Right ventricle myocardium superior (tissue), 1 donor: ENCODE results near the gene MEIOB. TPM values are rescaled to one million over a fixed set of nuclear protein-coding genes. Genes with fewer than 3 reads are reported as not detected.

ENCODE experiments used
- total RNA-seq: library from RNA; stranded (reverse); fragmentation: NEBNext Ultra II Directional; extraction: Animal tissue kit (Norgen Biotek cat#: 25700); gene quantifications from one replicate; pipeline ENCODE4 v1.2.1, GENCODE V29; 2021
- donor health status: DM: no; HTN: yes; CAD: no; lungs with severe emphysema.

MEIOB gene
- total RNA-seq, 1 donor from 2014 or later = not detected

Other genes starting within 250 kb of the MEIOB start
- 30.6 TPM for gene JPT2, start 193.9 kb downstream of the MEIOB start, total RNA-seq
- 61.4 TPM for gene MAPK8IP3, start 166.0 kb downstream of the MEIOB start, total RNA-seq
- gene NME3, start 100.6 kb downstream of the MEIOB start, total RNA-seq = 33.6 TPM
- gene EME2, start 99.4 kb downstream of the MEIOB start, total RNA-seq = 7.1 TPM
- 91.8 TPM for gene MRPS34, start 99.0 kb downstream of the MEIOB start, total RNA-seq
- gene SPSB3, start 89.6 kb downstream of the MEIOB start, total RNA-seq = 37.5 TPM
- gene NUBP2, start 89.2 kb downstream of the MEIOB start, total RNA-seq = 34.8 TPM
- gene IGFALS, start 78.5 kb downstream of the MEIOB start, total RNA-seq = 0.11 TPM
- gene HAGH, start 45.3 kb downstream of the MEIOB start, total RNA-seq = 163 TPM
- 31.0 TPM for gene FAHD1, start 45.0 kb downstream of the MEIOB start, total RNA-seq
- not detected for gene HS3ST6, start 46.3 kb upstream of the MEIOB start, total RNA-seq
- gene MSRB1, start 71.0 kb upstream of the MEIOB start, total RNA-seq = 22.8 TPM
- gene RPL3L, start 82.5 kb upstream of the MEIOB start, total RNA-seq = 304 TPM
- gene NDUFB10, start 87.4 kb upstream of the MEIOB start, total RNA-seq = 723 TPM
- 770 TPM for gene RPS2, start 92.7 kb upstream of the MEIOB start, total RNA-seq
- not detected for gene RNF151, start 94.7 kb upstream of the MEIOB start, total RNA-seq
- 20.3 TPM for gene TBL3, start 99.9 kb upstream of the MEIOB start, total RNA-seq
- gene NOXO1, start 109.3 kb upstream of the MEIOB start, total RNA-seq = not detected
- gene GFER, start 112.0 kb upstream of the MEIOB start, total RNA-seq = 28.3 TPM
- 0.32 TPM for gene SYNGR3, start 117.8 kb upstream of the MEIOB start, total RNA-seq
- 17.2 TPM for gene ZNF598, start 137.7 kb upstream of the MEIOB start, total RNA-seq
- gene NPW, start 147.6 kb upstream of the MEIOB start, total RNA-seq = not detected
- gene NHERF2, start 154.7 kb upstream of the MEIOB start, total RNA-seq = 258 TPM
- gene NTHL1, start 175.7 kb upstream of the MEIOB start, total RNA-seq = 26.2 TPM
- 67.8 TPM for gene TSC2, start 175.8 kb upstream of the MEIOB start, total RNA-seq